ENCODE results near the gene KDM4D.
"Not testable (repeated sequence)": the region's sequence is repeated elsewhere in the genome, so short reads cannot be mapped to it uniquely, and the experiment has no call there.

Gene KDM4D

GRCh38 chr11:95021468-95021867 is 48.0 kb downstream of the KDM4D start:
- in situ Hi-C loops (cut with MboI; ENCODE audit: low pct_unique_long_range_greater_than_20kb, low sequenced_read_pairs); DNase-seq: not testable (repeated sequence)

GRCh38 chr11:95024958-95025357 is 51.4 kb downstream of the KDM4D start, which contains the start of gene KDM4E:
Gene KDM4E, plus strand, starts transcription at chr11:95025258. Its CDS starts 300 bp downstream, at chr11:95025558.
- in situ Hi-C loops (cut with MboI; ENCODE audit: low pct_unique_long_range_greater_than_20kb, low sequenced_read_pairs), result no loop called here
- DNase-seq, result no peak

- DNase-seq; in situ Hi-C loops (cut with MboI; ENCODE audit: low pct_unique_long_range_greater_than_20kb, low sequenced_read_pairs): not testable (repeated sequence)
Observed at GRCh38 chr11:95025594-95025993, 52.1 kb downstream of the KDM4D start.

- in situ Hi-C loops (cut with MboI; ENCODE audit: low pct_unique_long_range_greater_than_20kb, low sequenced_read_pairs), result no loop called here
- DNase-seq, result no peak
Observed at GRCh38 chr11:95028357-95028756, 54.8 kb downstream of the KDM4D start.

GRCh38 chr11:95033051-95033450 is 59.5 kb downstream of the KDM4D start:
- in situ Hi-C loops (cut with MboI; ENCODE audit: low pct_unique_long_range_greater_than_20kb, low sequenced_read_pairs), result no loop called here
- DNase-seq, result no peak

- DNase-seq, result no peak
- in situ Hi-C loops (cut with MboI; ENCODE audit: low pct_unique_long_range_greater_than_20kb, low sequenced_read_pairs), result no loop called here
Observed at GRCh38 chr11:95035316-95035715, 61.8 kb downstream of the KDM4D start.

GRCh38 chr11:95037356-95038035 is 64.0 kb downstream of the KDM4D start:
- DNase-seq; in situ Hi-C loops (cut with MboI; ENCODE audit: low pct_unique_long_range_greater_than_20kb, low sequenced_read_pairs): not testable (repeated sequence)

GRCh38 chr11:95042239-95042638 is 68.7 kb downstream of the KDM4D start:
- in situ Hi-C loops (cut with MboI; ENCODE audit: low pct_unique_long_range_greater_than_20kb, low sequenced_read_pairs), result no loop called here
- DNase-seq, result no peak

- in situ Hi-C loops (cut with MboI; ENCODE audit: low pct_unique_long_range_greater_than_20kb, low sequenced_read_pairs), result no loop called here
Observed at GRCh38 chr11:95042906-95043305, 69.4 kb downstream of the KDM4D start.

GRCh38 chr11:95044010-95044409 is 70.5 kb downstream of the KDM4D start:
- no peak for DNase-seq
- in situ Hi-C loops (cut with MboI; ENCODE audit: low pct_unique_long_range_greater_than_20kb, low sequenced_read_pairs), result no loop called here

More at GRCh38 chr11:95042906-95043305, 69.4 kb downstream of the KDM4D start:
- no peak for DNase-seq

- DNase-seq, result no peak
- in situ Hi-C loops (cut with MboI; ENCODE audit: low pct_unique_long_range_greater_than_20kb, low sequenced_read_pairs), result no loop called here
Observed at GRCh38 chr11:95045812-95046211, 72.3 kb downstream of the KDM4D start.
